IPS-NIHi7 (cell line): ENCODE results near the gene PFKFB4.
"Not testable (repeated sequence)": the region's sequence is repeated elsewhere in the genome, so short reads cannot be mapped to it uniquely, and the experiment has no call there.

ENCODE experiments used
- DNase-seq: peaks from one replicate; pipeline ENCODE4 v3.0.0; 2012; ENCODE audit warnings: mixed read lengths; ENCODE audit errors: extremely low spot score

The PFKFB4 gene

DNA sequence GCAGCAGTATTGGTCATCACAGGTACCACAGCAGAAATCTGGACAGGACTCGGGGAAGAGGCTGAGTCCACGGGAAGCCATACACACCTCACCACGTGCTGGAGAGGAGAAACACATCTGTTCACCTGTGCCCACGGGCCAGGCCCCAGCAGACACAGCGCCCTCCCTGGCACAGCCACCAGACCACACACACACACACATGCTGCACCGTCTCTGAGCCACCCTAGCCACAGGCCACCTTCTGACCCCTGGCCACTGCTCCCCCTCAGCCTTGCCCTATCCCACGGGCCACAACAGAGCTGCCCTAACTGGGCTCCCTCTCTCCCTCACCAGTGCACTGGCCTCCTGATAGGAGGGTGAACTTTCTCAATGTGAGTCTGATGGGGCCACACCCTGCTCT, 55.4 kb downstream of the PFKFB4 start:
- no peak for DNase-seq

DNA sequence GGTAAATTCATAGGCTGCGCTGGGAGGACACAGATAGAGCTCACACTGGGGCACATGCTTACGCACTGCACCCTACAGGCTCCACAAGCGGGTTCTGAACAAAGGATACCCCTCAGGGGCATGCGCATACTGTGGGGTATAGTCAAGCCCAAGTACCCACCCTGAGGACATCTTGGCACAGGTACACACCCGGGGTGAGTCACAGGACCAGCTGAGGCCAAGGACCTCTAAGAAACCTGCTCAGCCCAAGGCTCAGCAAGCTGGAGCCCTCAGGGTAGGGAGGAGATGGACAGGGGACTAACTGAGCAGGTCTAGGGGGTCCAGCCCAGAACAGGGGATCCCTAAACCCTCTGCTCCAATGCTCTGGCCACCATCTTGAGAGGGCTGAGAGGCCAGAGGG, 55.9 kb downstream of the PFKFB4 start:
- no peak for DNase-seq

DNA sequence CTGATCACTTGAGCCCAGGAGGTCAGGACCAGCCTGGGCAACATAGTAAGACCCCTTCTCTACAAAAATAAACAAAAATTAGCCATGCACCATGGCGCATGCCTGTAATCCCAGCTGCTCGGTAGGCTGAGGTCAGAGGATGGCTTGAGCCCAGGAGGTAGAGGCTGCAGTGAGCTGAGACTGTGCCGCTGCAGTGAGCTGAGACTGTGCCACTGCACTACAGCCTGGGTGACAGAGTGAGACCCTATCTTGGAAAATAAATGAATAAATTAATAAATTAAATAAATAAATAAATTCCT, 63.5 kb downstream of the PFKFB4 start:
- no peak for DNase-seq

DNA sequence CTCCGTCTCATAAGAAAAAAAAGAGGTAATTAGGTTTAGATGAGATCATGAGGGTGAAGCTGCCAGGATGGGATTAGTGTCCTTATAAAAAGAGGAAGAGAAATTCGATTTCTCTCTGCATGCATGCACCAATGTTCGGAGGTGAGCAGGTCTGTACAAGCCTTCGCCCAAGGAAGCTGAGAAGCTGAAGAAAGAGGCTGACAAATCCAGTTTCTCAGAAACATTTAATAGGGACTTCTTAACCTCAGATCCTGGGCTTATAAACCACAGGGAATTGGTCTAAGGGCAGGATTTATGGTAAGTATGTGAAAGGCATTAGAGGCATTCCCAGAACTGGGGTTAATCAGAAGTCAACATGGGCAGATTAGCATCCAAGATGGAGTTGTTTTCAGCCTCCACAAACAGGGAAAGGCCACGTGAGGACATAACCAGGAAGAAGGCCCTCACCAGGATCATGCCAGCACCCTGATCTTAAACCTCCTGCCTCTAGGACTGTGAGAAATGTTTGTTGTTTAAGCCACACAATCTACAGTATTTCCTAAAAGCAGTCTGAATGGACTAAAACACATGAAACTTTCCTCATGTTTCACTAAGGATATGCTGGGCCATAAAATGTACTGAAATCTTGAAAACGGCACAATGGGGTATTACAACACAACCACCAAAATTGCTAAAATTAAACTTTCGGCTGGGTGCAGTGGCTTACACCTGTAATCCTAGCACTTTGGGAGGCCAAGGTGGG, 64.0 kb downstream of the PFKFB4 start:
- DNase-seq = no peak

DNA sequence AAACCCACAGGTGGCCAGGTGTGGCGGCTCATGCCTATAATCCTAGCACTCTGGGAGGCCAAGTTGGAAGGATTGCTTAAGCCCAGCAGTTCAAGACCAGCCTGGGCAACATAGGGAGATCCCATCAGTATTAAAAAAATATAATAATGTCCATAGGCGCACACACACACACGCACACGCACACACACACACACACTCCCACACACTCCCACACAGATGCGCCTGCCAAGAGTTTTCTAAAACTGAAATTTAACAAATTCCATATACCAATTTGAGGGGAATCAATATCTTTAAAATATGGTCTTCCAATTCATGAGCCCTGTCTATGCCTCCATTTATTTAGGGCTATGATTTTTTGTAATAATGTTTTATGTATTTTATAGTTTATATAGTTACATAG, 69.7 kb downstream of the PFKFB4 start:
- DNase-seq = no peak

DNA sequence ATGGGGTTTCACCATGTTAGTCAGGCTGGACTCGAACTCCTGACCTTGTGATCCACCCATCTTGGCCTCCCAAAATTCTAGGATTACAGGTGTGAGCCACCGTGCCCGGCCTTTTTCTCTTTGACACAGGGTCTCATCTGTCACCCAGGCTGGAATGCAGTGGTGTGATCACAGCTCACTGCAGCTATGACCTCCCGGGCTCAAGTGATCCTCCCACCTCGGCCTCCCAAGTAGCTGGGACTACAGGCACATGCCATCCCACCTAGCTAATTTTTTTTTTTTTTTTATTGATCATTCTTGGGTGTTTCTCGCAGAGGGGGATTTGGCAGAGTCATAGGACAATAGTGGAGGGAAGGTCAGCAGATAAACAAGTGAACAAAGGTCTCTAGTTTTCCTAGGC, 73.8 kb downstream of the PFKFB4 start:
- not testable (repeated sequence) for DNase-seq

DNA sequence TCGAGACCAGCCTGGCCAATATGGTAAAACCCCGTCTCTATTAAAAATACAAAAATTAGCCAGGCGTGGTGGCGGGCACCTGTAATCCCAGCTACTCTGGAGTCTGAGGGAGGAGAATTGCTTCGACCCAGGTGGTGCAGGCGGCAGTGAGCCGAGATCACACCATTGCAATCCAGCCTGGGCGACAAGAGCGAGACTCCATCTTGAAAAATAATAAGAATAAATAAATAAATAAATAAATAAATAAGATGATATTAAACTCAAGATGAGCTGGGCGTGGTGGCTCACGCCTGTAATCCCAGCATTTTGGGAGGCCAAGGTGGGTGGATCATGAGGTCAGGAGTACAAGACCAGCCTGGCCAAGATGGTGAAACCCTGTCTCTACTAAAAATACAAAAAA, 75.7 kb downstream of the PFKFB4 start:
- DNase-seq = not testable (repeated sequence)

DNA sequence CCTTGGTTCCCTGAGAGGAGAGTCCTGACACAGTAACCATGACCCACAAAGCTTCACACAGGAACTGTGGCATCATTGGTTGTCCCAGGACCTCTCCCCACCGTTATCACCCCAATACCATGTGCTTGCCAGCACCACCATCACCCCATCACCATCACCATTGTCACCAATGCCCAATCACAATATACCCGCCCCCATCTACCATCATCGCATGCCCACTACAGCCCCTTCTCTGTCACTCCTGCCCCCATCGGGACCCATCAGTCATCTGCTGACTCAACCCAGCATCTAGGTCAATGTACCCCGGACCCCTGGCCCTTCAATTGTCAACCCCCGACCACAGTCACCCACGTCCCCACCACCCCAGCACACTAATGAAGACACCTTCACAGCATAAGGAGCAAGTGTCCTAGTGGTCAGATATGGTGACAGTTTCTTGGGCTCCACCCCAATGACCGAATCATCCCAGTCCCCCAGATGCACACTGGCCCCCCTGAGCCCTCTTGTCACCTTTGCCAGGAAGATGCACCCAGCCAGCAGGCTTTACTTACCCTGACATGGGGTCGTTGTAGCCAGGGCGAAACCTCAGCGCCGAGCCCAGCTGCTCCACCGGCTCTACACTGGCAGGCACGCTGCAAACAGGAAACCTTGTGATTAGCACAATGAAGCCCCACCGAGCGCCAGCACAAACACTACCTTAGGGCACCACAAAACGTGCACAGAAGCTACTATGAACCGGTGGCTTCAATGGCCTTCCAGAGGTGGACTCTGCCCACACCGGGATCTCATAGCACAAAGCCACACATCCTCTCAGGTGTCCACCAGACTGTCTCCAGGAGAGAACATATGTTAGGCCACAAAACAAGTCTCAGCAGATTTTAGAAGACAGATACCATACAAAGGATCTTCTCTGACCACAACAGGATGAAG, 77.7 kb downstream of the PFKFB4 start:
- no peak for DNase-seq

DNA sequence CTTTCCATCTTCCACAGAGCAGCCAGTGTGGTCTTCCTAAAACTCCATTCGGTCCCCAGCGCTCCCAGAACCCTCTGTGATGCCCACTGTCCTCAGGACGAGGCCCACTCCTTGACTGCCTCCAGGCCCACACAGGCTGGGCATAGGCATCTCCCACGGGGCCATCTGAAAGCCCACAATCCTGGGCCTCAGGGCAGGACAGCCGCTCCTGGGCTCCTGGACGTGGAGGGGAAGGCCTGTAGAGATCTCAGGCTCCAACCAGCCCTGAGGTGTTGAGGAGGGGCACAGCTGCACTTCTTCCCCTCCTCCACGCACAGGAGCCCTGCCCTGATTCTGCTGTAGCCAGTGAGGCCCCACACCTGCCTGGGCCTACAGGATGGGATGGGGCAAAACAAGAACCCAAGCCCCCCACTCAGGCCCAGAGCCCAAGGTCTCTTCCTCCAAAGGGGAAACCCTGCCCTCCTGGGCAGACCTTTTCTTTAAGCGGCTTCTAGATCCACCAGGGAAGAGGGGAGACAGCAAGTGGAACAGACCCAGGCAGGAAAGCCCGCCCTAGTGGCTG, 78.6 kb downstream of the PFKFB4 start:
- no peak for DNase-seq

DNA sequence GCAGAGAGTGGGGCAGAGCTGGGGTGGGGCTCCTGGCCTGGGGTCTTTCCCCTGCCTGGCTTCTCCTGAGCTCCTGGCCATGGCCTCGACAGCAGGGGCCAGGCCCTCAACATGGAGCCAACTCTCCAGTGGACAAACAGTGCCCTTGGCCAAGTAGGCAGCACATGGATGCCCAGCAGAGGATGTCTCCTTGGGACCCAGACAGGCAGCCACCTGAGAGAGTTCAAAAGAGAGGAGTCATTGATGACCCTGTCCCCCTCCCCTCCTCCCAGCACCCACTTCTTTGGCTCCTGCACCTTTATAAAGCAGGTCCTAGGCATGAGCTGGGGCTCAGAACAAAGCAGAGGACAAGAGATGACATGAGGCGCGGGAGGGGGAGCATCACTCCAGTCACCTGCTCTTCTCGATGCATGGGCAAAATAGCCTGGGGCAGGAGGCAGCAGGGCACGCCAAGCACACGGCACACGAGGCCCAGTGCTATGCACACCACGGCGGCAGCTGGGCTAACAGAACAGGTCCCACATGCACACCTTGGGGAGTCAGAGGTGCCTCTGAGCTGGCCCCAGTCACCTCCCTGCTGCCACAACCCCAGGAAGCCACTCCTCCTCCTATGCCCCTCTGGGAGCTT, 80.1 kb downstream of the PFKFB4 start:
- no peak for DNase-seq

DNA sequence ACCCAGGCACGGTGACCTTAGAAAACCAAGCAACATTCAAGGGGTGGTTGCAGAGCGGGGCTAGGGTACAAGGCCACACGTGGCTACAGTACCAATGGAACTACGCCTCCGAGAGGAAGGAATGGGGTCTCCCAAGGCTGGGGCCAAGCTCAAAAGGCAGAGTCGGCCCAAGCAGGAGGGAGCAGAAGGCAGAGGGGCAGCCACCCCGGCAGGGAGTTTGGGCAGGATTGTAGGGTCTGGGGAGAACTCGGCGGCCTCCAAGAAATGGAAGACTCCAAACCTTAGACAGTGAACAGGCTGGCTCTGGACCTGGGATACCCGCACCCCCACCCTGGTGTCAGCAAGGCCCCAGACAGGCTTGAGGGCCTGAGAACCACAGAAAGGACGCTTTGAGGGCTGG, 81.4 kb downstream of the PFKFB4 start:
- DNase-seq = peak; percentile 30

DNA sequence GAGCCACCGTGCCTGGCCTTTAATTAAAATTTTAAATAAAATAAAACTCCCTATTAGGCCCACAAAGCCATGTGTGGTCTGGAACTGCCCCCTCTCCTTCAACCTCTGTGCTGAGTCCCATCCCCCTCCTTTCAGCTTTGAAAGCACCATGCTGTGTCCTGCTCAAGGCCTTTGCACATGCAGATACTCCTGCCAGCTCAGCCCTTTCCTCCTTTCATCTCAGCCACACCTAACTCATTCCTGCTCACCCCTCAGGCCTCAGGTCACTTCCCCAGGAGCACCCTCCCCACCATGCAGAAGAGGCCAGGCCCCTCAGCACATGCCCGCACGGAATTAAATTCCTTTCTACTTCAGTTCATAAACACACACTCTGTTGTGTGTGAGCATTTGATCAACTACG, 82.0 kb downstream of the PFKFB4 start:
- peak; percentile 89 for DNase-seq

DNA sequence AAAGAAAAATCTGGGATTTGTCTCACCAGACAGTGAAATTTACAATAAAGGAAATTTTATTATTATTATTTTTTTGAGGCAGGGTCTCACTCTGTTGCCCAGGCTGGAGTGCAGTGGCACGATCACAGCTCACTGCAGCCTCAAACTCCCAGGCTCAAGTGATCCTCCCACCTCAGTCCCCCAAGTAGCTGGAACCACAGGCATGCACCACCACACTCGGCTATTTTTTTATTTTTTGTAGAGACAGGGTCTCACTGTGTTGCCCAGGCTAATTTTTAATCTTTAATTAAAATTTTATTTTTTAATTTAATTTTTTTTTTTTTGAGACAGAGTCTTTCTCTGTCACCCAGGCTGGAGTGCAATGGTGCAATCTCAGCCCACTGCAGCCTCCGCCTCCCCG, 82.6 kb downstream of the PFKFB4 start:
- not testable (repeated sequence) for DNase-seq

DNA sequence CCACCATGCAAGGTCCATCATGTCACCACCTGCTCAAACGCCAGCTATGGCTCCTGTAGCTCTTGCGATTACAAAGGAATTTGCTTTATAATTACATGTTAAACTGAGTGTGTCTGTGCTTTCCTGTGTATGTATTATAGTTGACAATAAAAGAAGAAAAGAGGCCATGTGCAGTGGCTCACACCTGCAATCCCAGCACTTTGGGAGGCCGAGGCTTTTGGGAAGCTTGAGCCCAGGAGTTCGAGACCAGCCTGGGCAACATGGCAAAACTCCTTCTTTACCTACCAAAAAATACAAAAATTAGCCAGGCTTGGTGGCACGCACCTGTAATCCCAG, 83.0 kb downstream of the PFKFB4 start:
- DNase-seq = no peak

DNA sequence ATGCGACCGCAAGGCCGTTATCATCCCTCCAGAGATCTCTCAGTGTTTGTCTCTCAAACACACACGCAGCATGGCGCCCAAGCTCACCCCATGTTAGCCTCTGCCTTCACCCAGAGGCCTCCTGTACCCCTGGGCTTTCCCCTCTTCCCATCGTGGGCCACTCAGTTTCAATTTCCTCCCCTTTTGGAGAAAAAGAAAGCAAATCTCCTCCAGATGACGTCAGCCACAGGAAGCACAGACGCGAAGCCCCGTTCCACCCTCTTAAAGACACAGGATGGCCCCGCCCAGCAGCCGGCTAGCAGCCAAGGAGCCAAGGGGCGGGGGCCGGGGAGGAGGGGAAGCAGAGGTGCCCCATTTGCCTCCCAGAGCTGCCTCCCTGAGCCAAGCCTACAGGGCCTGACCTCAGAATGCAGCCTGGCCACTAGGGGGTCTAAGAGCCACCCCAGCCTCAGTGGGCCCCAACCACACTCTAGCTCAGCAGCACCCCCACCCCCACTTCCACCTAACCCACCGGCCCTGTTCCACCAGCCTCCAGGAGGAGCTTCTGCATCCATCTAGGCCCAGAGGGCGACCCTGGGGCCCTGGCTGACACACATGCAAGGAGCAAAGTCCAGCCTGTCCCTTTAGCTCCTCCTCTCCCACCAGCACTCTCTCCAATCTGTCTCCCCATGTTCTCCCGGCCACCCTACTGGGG, 83.5 kb downstream of the PFKFB4 start:
- DNase-seq = peak; percentile 94

DNA sequence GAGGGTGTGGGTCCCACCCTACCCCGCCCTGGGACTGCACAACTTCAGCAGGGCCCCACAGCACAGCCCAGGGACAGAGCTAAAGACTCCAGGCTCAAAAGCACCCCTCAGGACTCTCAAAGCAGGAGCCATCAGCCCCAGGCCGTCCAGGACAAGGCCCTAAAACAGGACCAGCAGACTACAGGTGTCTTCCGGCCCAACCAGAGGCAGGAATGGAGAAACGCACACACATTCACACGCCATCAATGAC, 84.0 kb downstream of the PFKFB4 start:
- no peak for DNase-seq

DNA sequence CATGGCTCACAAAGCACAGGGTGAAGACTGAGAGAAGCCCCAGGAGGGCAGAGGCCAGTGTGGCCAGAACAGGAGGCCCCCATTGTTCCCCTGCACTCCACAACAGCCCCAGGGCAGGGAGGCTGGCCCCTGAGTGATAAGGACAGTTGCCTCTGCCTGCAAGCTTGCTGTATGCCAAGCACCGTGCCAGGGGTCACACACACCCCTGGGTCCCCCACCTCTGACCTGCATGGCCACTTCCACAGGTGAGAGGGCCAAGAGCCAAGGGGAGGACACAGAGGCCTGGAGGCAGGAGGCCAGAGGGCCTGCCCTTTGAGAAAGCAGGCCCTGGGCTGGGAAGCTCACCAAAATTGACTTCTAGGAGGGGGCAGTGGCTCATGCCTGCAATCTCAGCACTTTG, 86.3 kb downstream of the PFKFB4 start:
- DNase-seq = no peak

DNA sequence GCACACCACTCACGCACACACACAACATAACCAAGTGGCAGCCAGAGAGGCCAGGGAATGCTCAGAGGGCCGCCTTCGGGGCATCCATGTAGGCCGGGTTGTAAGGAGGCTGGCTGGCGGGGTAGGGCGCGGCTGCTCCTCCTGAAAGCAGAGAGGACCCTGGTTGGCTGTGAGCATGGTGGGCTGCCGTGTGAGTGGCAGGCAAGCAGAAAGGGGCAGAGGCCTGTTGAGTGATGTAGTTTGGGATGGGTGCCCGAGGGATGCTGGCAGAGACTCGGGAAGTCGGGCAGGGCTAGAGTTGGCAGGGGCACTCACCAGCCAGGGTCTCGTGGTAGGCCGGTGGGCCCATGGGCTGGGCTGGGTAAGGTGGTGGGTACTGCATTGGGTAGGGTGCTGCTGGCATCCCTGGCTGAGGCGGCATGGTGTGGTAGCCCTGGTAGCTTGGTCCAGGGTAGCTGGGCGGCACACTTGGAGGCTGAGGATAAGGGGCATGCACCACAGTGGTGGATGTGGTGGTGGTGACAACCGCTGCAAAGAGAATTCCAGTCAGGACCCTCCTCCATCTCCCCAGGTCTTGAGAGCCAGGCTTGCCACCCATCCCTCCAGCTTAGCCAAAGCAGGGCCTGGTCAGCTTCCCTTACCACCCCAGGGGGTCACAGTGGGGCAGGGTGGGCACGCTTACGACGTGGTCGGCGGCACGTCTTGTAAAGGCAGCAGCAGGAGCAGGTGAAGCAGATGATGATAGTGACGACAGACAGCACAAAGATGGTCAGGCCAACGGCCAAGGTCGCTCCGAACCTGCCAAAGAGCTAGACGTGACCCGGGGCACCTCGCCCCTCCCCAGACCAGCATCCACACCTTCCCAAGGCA, 87.3 kb downstream of the PFKFB4 start:
- DNase-seq = no peak

DNA sequence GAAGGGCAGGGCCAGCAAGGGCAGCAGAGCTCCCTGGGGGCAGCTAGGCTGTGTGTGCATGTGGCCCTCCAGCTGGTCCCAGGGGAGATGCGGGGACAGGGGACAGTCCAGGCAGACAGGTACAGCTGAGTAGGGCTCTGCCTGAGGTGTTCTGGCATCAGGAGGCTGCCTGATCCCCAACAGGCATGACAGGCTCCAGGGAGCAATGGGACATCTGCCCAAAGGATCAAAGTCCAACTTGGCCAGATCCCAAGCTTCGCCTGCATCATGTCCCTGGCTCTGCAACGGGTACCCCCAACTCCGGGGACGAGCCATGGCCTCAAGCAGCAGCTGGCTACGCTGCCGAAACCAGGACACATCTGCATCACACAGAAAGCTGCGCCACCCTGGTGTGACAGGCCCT, 88.3 kb downstream of the PFKFB4 start:
- no peak for DNase-seq
